ENCODE measurements around the gene NXNL2. TPM values are rescaled to one million over a fixed set of nuclear protein-coding genes. Genes with fewer than 3 reads are reported as not detected.

NXNL2 gene
- total RNA-seq, 2 experiments from 2014 or later = not detected

DNA sequence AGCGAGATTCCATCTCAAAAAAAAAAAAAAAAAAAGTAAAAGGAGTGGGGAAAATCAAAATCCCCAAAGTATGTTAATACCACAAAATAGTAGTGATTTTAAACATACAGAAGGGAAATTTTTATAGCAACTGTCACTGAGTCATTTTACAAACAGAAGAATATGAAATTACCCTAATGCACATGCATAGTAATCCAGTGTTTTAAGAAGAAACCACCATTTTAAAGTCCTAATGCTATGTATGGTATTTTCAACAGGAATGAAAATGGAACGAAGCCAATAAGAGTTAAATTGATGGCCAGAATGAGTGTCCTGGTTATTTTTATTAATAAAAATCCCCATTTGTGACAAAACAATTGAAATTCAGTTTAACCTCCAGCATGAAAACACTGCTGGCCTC is 26.7 kb upstream of the NXNL2 start:
- TF ChIP-seq, protein P1, sequence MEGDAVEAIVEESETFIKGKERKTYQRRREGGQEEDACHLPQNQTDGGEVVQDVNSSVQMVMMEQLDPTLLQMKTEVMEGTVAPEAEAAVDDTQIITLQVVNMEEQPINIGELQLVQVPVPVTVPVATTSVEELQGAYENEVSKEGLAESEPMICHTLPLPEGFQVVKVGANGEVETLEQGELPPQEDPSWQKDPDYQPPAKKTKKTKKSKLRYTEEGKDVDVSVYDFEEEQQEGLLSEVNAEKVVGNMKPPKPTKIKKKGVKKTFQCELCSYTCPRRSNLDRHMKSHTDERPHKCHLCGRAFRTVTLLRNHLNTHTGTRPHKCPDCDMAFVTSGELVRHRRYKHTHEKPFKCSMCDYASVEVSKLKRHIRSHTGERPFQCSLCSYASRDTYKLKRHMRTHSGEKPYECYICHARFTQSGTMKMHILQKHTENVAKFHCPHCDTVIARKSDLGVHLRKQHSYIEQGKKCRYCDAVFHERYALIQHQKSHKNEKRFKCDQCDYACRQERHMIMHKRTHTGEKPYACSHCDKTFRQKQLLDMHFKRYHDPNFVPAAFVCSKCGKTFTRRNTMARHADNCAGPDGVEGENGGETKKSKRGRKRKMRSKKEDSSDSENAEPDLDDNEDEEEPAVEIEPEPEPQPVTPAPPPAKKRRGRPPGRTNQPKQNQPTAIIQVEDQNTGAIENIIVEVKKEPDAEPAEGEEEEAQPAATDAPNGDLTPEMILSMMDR (conservative IDR thresholded peaks at IDR 0.05; ENCODE audit: low read length) = no peak
- no peak for TF ChIP-seq EZH2phosphoT487 (IDR thresholded peaks at IDR 0.05; ENCODE audit: borderline replicate concordance, low read depth, low read length)
- Histone ChIP-seq H3K79me2 (ENCODE audit: insufficient read depth, low read depth, low read length) (no peaks in the 10 kb centered on the region), H3K4me3 (ENCODE audit: low read depth, low read length, poor library complexity, severe bottlenecking) (no peak overlapping the region), H3K9me3 (ENCODE audit: low read length) (no peaks in the 10 kb centered on the region), H3K27ac (ENCODE audit: low read depth, low read length, poor library complexity, severe bottlenecking) (no peak overlapping the region), H3K4me2 (ENCODE audit: low read length) (no peak overlapping the region), H4K20me1 (ENCODE audit: insufficient read depth, low read length) (no peaks in the 10 kb centered on the region), H3K36me3 (ENCODE audit: insufficient read depth, low read length) (no peaks in the 10 kb centered on the region), H2AFZ (ENCODE audit: low read length) (no peak overlapping the region), H3K4me1 (ENCODE audit: insufficient read depth, low read length, poor library complexity, severe bottlenecking) (no peaks in the 10 kb centered on the region), H3K9me2 (ENCODE audit: insufficient read depth, low read length) (no peaks in the 10 kb centered on the region)
- POLR2A ChIA-PET = no interaction called here
- CTCF ChIA-PET (ENCODE audit: unreplicated experiment) = no interaction called here
- DNase-seq (ENCODE audit: low spot score) = no peak
- no TSS peak for BruUV-seq (replicated peaks)
- intact Hi-C loops (cut with micrococcal nuclease; ENCODE audit: unreplicated experiment) = no loop called here

DNA sequence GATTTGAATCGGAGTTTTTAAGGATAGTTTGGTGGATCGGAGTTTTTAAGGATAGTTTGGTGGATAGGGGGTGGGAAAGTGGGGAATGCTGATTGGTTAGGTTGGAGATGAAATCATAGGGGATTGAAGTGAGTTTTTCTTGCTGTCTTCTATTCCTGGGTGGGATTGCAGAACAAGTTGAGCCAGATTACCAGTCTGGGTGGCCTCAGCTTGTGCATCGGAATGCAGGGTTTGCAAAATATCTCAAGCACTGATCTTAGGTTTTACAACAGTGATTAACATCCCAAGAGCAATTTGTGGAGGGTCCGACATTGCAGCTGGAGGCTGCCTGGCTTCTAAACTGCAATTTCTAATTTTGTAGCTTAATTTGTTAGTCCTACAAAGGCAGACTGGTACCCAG is 23.1 kb upstream of the NXNL2 start:
- no peaks in the 10 kb centered on the region for H3K36me3 ChIP-seq (ENCODE audit: insufficient read depth, low read length)
- no peak overlapping the region for H3K4me3 ChIP-seq (ENCODE audit: low read depth, low read length, poor library complexity, severe bottlenecking)
- H3K27ac ChIP-seq (ENCODE audit: low read depth, low read length, poor library complexity, severe bottlenecking) = no peak overlapping the region
- H3K4me1 ChIP-seq (ENCODE audit: insufficient read depth, low read length, poor library complexity, severe bottlenecking) = no peaks in the 10 kb centered on the region
- H2AFZ ChIP-seq (ENCODE audit: low read length) = no peak overlapping the region
- no TSS peak for BruUV-seq (replicated peaks)
- H3K9me3 ChIP-seq (ENCODE audit: low read length) = no peaks in the 10 kb centered on the region
- H3K4me2 ChIP-seq (ENCODE audit: low read length) = no peak overlapping the region
- intact Hi-C loops (cut with micrococcal nuclease; ENCODE audit: unreplicated experiment) = no loop called here
- CTCF ChIA-PET (ENCODE audit: unreplicated experiment) = no interaction called here
- POLR2A ChIA-PET = no interaction called here
- no peak for DNase-seq (ENCODE audit: low spot score)
- no peaks in the 10 kb centered on the region for H4K20me1 ChIP-seq (ENCODE audit: insufficient read depth, low read length)
- H3K79me2 ChIP-seq (ENCODE audit: insufficient read depth, low read depth, low read length) = no peaks in the 10 kb centered on the region
- no peak for TF ChIP-seq EZH2phosphoT487 (IDR thresholded peaks at IDR 0.05; ENCODE audit: borderline replicate concordance, low read depth, low read length)
- TF ChIP-seq, protein P1 (conservative IDR thresholded peaks at IDR 0.05; ENCODE audit: low read length) = no peak
- no peaks in the 10 kb centered on the region for H3K9me2 ChIP-seq (ENCODE audit: insufficient read depth, low read length)

DNA sequence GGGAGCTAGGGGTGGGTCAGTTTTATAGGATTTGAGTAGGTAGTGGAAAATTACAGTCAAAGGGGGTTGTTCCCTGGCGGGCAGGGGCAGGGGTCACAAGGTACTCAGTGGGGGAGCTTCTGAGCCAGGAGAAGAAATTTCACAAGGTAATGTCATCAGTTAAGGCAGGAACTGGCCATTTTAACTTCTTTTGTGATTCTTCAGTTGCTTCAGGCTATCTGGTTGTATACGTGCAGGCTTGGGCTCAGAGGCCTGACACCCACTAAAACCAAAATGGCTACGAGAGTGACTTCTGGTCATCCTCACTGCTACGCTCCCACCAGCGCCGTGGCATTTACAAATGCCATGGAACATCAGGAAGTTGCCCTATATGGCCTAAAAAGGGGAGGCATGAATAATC is 20.7 kb upstream of the NXNL2 start:
- H3K4me2 ChIP-seq (ENCODE audit: low read length) = no peak overlapping the region
- H2AFZ ChIP-seq (ENCODE audit: low read length) = no peak overlapping the region
- H3K27ac ChIP-seq (ENCODE audit: low read depth, low read length, poor library complexity, severe bottlenecking) = no peak overlapping the region
- no peak for DNase-seq (ENCODE audit: low spot score)
- no peaks in the 10 kb centered on the region for H3K9me2 ChIP-seq (ENCODE audit: insufficient read depth, low read length)
- H3K9me3 ChIP-seq (ENCODE audit: low read length) = no peaks in the 10 kb centered on the region
- H3K79me2 ChIP-seq (ENCODE audit: insufficient read depth, low read depth, low read length) = no peaks in the 10 kb centered on the region
- intact Hi-C loops (cut with micrococcal nuclease; ENCODE audit: unreplicated experiment) = no loop called here
- H4K20me1 ChIP-seq (ENCODE audit: insufficient read depth, low read length) = no peaks in the 10 kb centered on the region
- no peaks in the 10 kb centered on the region for H3K4me1 ChIP-seq (ENCODE audit: insufficient read depth, low read length, poor library complexity, severe bottlenecking)
- no TSS peak for BruUV-seq (replicated peaks)
- POLR2A ChIA-PET = no interaction called here
- CTCF ChIA-PET (ENCODE audit: unreplicated experiment) = no interaction called here
- no peaks in the 10 kb centered on the region for H3K36me3 ChIP-seq (ENCODE audit: insufficient read depth, low read length)
- TF ChIP-seq, protein P1 (conservative IDR thresholded peaks at IDR 0.05; ENCODE audit: low read length) = no peak
- TF ChIP-seq EZH2phosphoT487 (IDR thresholded peaks at IDR 0.05; ENCODE audit: borderline replicate concordance, low read depth, low read length) = no peak
- H3K4me3 ChIP-seq (ENCODE audit: low read depth, low read length, poor library complexity, severe bottlenecking) = no peak overlapping the region

All from OCI-LY7 (cell line).